H9 (cell line): ENCODE measurements around the gene SEMA3F. TPM values are rescaled to one million over a fixed set of nuclear protein-coding genes. Genes with fewer than 3 reads are reported as not detected.
A peak's percentile ranks its signal among the peaks of the same experiment; 100 is the strongest.

ENCODE experiments used
- DNase-seq: peaks from one replicate; pipeline ENCODE4 v3.0.0-alpha.2; 2017
- H2AFZ ChIP-seq: one replicate; pipeline ENCODE4 v1.6.1; 2013; ENCODE audit warnings: mild to moderate bottlenecking, low read length, control low read depth, moderate library complexity
- H2AK5ac ChIP-seq: 2 replicates; pipeline ENCODE4 v1.6.1; 2013; ENCODE audit warnings: low read length, control low read depth, mixed read lengths; ENCODE audit not compliant: insufficient read length
- H2BK120ac ChIP-seq: one replicate; pipeline ENCODE4 v1.6.1; 2013; ENCODE audit warnings: low read depth, mild to moderate bottlenecking, low read length, control low read depth, inconsistent platforms; ENCODE audit not compliant: poor library complexity, severe bottlenecking
- H2BK12ac ChIP-seq: 2 replicates; pipeline ENCODE4 v1.6.1; 2013; ENCODE audit warnings: low read length, control low read depth, mixed read lengths, low read depth; ENCODE audit not compliant: insufficient read length
- H2BK15ac ChIP-seq: 2 replicates; pipeline ENCODE4 v1.6.1; 2013; ENCODE audit warnings: low read depth, low read length, control low read depth
- H2BK20ac ChIP-seq: one replicate; pipeline ENCODE4 v1.6.1; 2013; ENCODE audit warnings: low read depth, mild to moderate bottlenecking, low read length, control low read depth, inconsistent platforms; ENCODE audit not compliant: poor library complexity, severe bottlenecking
- H2BK5ac ChIP-seq: 2 replicates; pipeline ENCODE4 v1.6.1; 2013; ENCODE audit warnings: low read length, control low read depth, mixed read lengths; ENCODE audit not compliant: insufficient read length
- H3K14ac ChIP-seq: 2 replicates; pipeline ENCODE4 v1.6.1; 2013; ENCODE audit warnings: low read length, control low read depth; ENCODE audit not compliant: insufficient read depth
- H3K18ac ChIP-seq: 2 replicates; pipeline ENCODE4 v1.6.1; 2013; ENCODE audit warnings: low read depth, mild to moderate bottlenecking, mixed read lengths, low read length, control low read depth; ENCODE audit not compliant: insufficient read length
- H3K23ac ChIP-seq: 2 replicates; pipeline ENCODE4 v1.6.1; 2013; ENCODE audit warnings: low read length, control low read depth, mixed read lengths, low read depth; ENCODE audit not compliant: insufficient read length
- H3K23me2 ChIP-seq: 2 replicates; pipeline ENCODE4 v1.6.1; 2013; ENCODE audit warnings: low read depth, mild to moderate bottlenecking, mixed read lengths, low read length, control low read depth; ENCODE audit not compliant: insufficient read length, poor library complexity, severe bottlenecking
- H3K27ac ChIP-seq: 2 replicates; pipeline ENCODE4 v1.5.1; 2013; ENCODE audit warnings: low read length, control low read depth, mixed read lengths, low read depth; ENCODE audit not compliant: insufficient read length
- H3K27me3 ChIP-seq: 2 replicates; pipeline ENCODE4 v1.6.1; 2013; ENCODE audit warnings: low read length, control low read depth, inconsistent platforms; ENCODE audit not compliant: insufficient read depth
- H3K4ac ChIP-seq: 2 replicates; pipeline ENCODE4 v1.6.1; 2013; ENCODE audit warnings: low read depth, mild to moderate bottlenecking, control low read depth, inconsistent platforms, low read length, moderate library complexity
- H3K4me1 ChIP-seq: 2 replicates; pipeline ENCODE4 v1.6.1; 2013; ENCODE audit warnings: low read length, control low read depth, inconsistent platforms; ENCODE audit not compliant: insufficient read depth
- H3K4me2 ChIP-seq: 2 replicates; pipeline ENCODE4 v1.6.1; 2013; ENCODE audit warnings: low read length, control low read depth, mixed read lengths; ENCODE audit not compliant: insufficient read length, insufficient read depth
- H3K56ac ChIP-seq: 2 replicates; pipeline ENCODE4 v1.6.1; 2013; ENCODE audit warnings: low read depth, mild to moderate bottlenecking, mixed read lengths, low read length, control low read depth; ENCODE audit not compliant: insufficient read length
- H3K79me1 ChIP-seq: 2 replicates; pipeline ENCODE4 v1.6.1; 2013; ENCODE audit warnings: low read depth, mild to moderate bottlenecking, moderate library complexity, low read length, control low read depth, inconsistent platforms; ENCODE audit not compliant: insufficient read depth, poor library complexity, severe bottlenecking
- H3K79me2 ChIP-seq: 2 replicates; pipeline ENCODE4 v1.6.1; 2013; ENCODE audit warnings: low read length, control low read depth, inconsistent platforms; ENCODE audit not compliant: insufficient read depth
- H3K9ac ChIP-seq: 2 replicates; pipeline ENCODE4 v1.6.1; 2013; ENCODE audit warnings: low read length, control low read depth, mixed read lengths; ENCODE audit not compliant: insufficient read length; ENCODE audit errors: extremely low read depth
- H3K9me3 ChIP-seq: one replicate; pipeline ENCODE4 v1.6.1; 2013; ENCODE audit warnings: low read depth, low read length, inconsistent platforms; ENCODE audit not compliant: control insufficient read depth
- H3T11ph ChIP-seq: one replicate; pipeline ENCODE4 v1.6.1; 2013; ENCODE audit warnings: mild to moderate bottlenecking, low read length, control low read depth, inconsistent platforms
- H4K20me1 ChIP-seq: one replicate; pipeline ENCODE4 v1.6.1; 2013; ENCODE audit not compliant: control insufficient read depth, insufficient read length, insufficient read depth
- H4K5ac ChIP-seq: 2 replicates; pipeline ENCODE4 v1.6.1; 2013; ENCODE audit warnings: low read depth, mild to moderate bottlenecking, mixed read lengths, low read length, control low read depth; ENCODE audit not compliant: insufficient read length
- H4K8ac ChIP-seq: replicated peaks from 2 replicates; pipeline ENCODE4 v1.6.1; 2013; ENCODE audit warnings: low read length, control low read depth, mixed read lengths, low read depth; ENCODE audit not compliant: insufficient read length
- H4K91ac ChIP-seq: 2 replicates; pipeline ENCODE4 v1.6.1; 2013; ENCODE audit warnings: low read depth, mild to moderate bottlenecking, moderate library complexity, mixed read lengths, low read length, control low read depth; ENCODE audit not compliant: insufficient read length
- H3K27ac Mint-ChIP-seq, 3 experiments: 2 replicates in 2 of 3; 3 replicates in 1 of 3; pipeline ENCODE4 v1.8.0; 2020 to 2021; ENCODE audit warnings: mixed read lengths in 3 of 3, mild to moderate bottlenecking in 1 of 3, moderate library complexity in 1 of 3
- H3K27me3 Mint-ChIP-seq: 2 replicates; pipeline ENCODE4 v1.8.0; 2021; ENCODE audit warnings: low read depth, mild to moderate bottlenecking, moderate library complexity, mixed read lengths
- H3K36me3 Mint-ChIP-seq, 3 experiments: 2 replicates in 2 of 3; 3 replicates in 1 of 3; pipeline ENCODE4 v1.8.0; 2020 to 2021; ENCODE audit warnings: low read depth in 3 of 3, mixed read lengths in 3 of 3; ENCODE audit not compliant: insufficient read depth in 1 of 3
- H3K4me1 Mint-ChIP-seq, 2 experiments: 2 replicates each; pipeline ENCODE4 v1.8.0; 2020; ENCODE audit warnings: mixed read lengths in 2 of 2
- H3K4me3 Mint-ChIP-seq, 2 experiments: 2 replicates in 1 of 2; 3 replicates in 1 of 2; pipeline ENCODE4 v1.8.0; 2020 to 2021; ENCODE audit warnings: mild to moderate bottlenecking in 2 of 2, mixed read lengths in 2 of 2, moderate library complexity in 1 of 2
- H3K9me3 Mint-ChIP-seq, 2 experiments: 2 replicates in 1 of 2; 3 replicates in 1 of 2; pipeline ENCODE4 v1.8.0; 2020; ENCODE audit warnings: mild to moderate bottlenecking in 2 of 2, mixed read lengths in 2 of 2, moderate library complexity in 1 of 2
- CTCF ChIP-seq: fragments of 200-600 bp; sonication (generic); conservative IDR thresholded peaks from 3 replicates; pipeline ENCODE4 v1.8.0; 2021; ENCODE audit warnings: antibody characterized with exemption, mild to moderate bottlenecking
- WGBS: extraction: QIAGEN DNeasy Blood & Tissue Kit; methylation state at CpG from one replicate; pipeline ENCODE4 v1.1.7; 2013; ENCODE audit warnings: missing lambda C conversion rate, low lambda C conversion rate, mixed read lengths; ENCODE audit not compliant: insufficient read length; ENCODE audit errors: extremely low coverage; 5-methylcytosine and 5-hydroxymethylcytosine counted together
- total RNA-seq: library from RNA; stranded (reverse); gene quantifications from 2 replicates; pipeline ENCODE4 v1.2.1, GENCODE V29; 2021

Gene SEMA3F
- total RNA-seq, 1 experiment from 2014 or later, result 14.3 TPM

GRCh38 chr3:50189274-50189673, 34.1 kb downstream of the SEMA3F start:
- peak; percentile 87 for TF ChIP-seq CTCF
- Histone ChIP-seq H3K79me1 (no peaks in the 10 kb centered on the region), H4K8ac (no peak overlapping the region), H3K4me2 (no peak overlapping the region), H3K4ac (no peak overlapping the region), H4K20me1 (no peaks in the 10 kb centered on the region), H4K5ac (no peak overlapping the region), H3K79me2 (no peaks in the 10 kb centered on the region), H2BK15ac (no peak overlapping the region), H3K9ac (no peak overlapping the region), H2BK120ac (no peak overlapping the region), H3K18ac (no peak overlapping the region), H3K27ac (no peak overlapping the region), H3K56ac (no peak overlapping the region), H2BK5ac (no peak overlapping the region), H3K4me1 (no peaks in the 10 kb centered on the region), H2AK5ac (no peak overlapping the region), H3K23ac (no peak overlapping the region), H4K91ac (no peak overlapping the region), H2AFZ (no peak overlapping the region), H3K27me3 (no peaks in the 10 kb centered on the region; the same call in 1 of the 2 replicates), H2BK12ac (no peak overlapping the region), H2BK20ac (no peak overlapping the region), H3K23me2 (no peaks in the 10 kb centered on the region), H3K14ac (no peak overlapping the region), H3K9me3 (no peaks in the 10 kb centered on the region), H3T11ph (no peak overlapping the region)
- Mint-ChIP-seq H3K9me3 (no peaks in the 10 kb centered on the region), H3K4me3 (no peak overlapping the region), H3K36me3 (peaks cover 4 to 10% (median 6%) of the 10 kb centered on the region in 3 experiments; a peak in 5 of 7 replicates), H3K27ac (peak overlapping the region in 2 of 3 experiments; percentile 21 to 89; a peak in 1 of 7 replicates), H3K27me3 (peaks cover 13% of the 10 kb centered on the region), H3K4me1 (peaks cover 3 to 9% of the 10 kb centered on the region in 2 experiments; a peak in 3 of 4 replicates)
- peak; percentile 79 for DNase-seq
- no CpG with 5 or more reads among the region's 5 CpGs for WGBS
